Thyroid gland (tissue), 4 donors: ENCODE measurements around the gene LACTB. TPM values are rescaled to one million over a fixed set of nuclear protein-coding genes. Genes with fewer than 3 reads are reported as not detected.
A peak's percentile ranks its signal among the peaks of the same experiment; 100 is the strongest.

ENCODE experiments used
- DNase-seq, 2 donors: peaks; one replicate each; pipeline ENCODE4 v3.0.0-alpha.2; 2019
- H3K27ac ChIP-seq, 3 donors: fragments of 200-600 bp; sonication (generic); 1 replicate in 2 of 3; 2 replicates in 1 of 3; pipeline ENCODE4 v1.5.1; 2016 to 2019; ENCODE audit warnings: mild to moderate bottlenecking in 1 of 3, moderate library complexity in 1 of 3
- H3K27me3 ChIP-seq: fragments of 200-600 bp; sonication (generic); one replicate; pipeline ENCODE4 v1.5.1; 2019
- H3K36me3 ChIP-seq, 2 donors: fragments of 200-600 bp; sonication (generic); one replicate each; pipeline ENCODE4 v1.5.1; 2016 to 2019
- H3K4me1 ChIP-seq, 2 donors: fragments of 200-600 bp; sonication (generic); one replicate each; pipeline ENCODE4 v1.5.1; 2017 to 2019
- H3K4me3 ChIP-seq, 3 donors: fragments of 200-600 bp; sonication (generic); replicated peaks in 1 of 3; 1 replicate in 2 of 3; 2 replicates in 1 of 3; pipeline ENCODE4 v1.5.1; 2016; ENCODE audit warnings: mild to moderate bottlenecking in 1 of 3
- H3K9me3 ChIP-seq: fragments of 200-600 bp; sonication (generic); one replicate; pipeline ENCODE4 v1.5.1; 2017
- CTCF ChIP-seq, 6 experiments: fragments of 200-600 bp in 3 of 6; fragments of 450-650 bp in 3 of 6; sonication (generic) in 3 of 6; IDR thresholded peaks; one replicate each; pipeline ENCODE4 v1.5.1; 2016 to 2019; ENCODE audit warnings: antibody characterized with exemption in 6 of 6, mild to moderate bottlenecking in 2 of 6, inconsistent platforms in 1 of 6, moderate library complexity in 1 of 6
- POLR2A ChIP-seq, 2 donors: fragments of 450-650 bp; IDR thresholded peaks; one replicate each; pipeline ENCODE4 v1.6.1; 2017; ENCODE audit warnings: antibody characterized with exemption in 2 of 2, mild to moderate bottlenecking in 2 of 2, moderate library complexity in 1 of 2
- WGBS, 2 donors: methylation state at CpG; one replicate each; pipeline ENCODE4 v1.1.5; 2017; 5-methylcytosine and 5-hydroxymethylcytosine counted together
- intact Hi-C: fragments of 100-400 bp; cut with DNase I; formaldehyde crosslinking; loops from one replicate; pipeline ENCODE4 v1.15.1; 2023
- total RNA-seq, 4 donors: library from RNA; depleted of rRNA; stranded (reverse); fragments of >200 nt; gene quantifications; one replicate each; pipeline ENCODE4 v1.2.3, GENCODE V29; 2016

The LACTB gene
- total RNA-seq, 4 donors from 2014 or later, result 8.9 to 25.9 (median 12.1) TPM

GRCh38 chr15:63089260-63090043 is 32.2 kb upstream of the LACTB start:
- peak; percentile 61 to 65 for DNase-seq
- Histone ChIP-seq H3K36me3 (no peaks in the 10 kb centered on the region), H3K4me1 (peaks cover 28 to 31% of the 10 kb centered on the region in 2 donors), H3K27me3 (no peaks in the 10 kb centered on the region), H3K9me3 (no peaks in the 10 kb centered on the region), H3K27ac (peak overlapping the region; percentile 39 to 93 (median 61)), H3K4me3 (no peak overlapping the region)
- 36 to 49% methylated on average over 6 of the region's 6 CpGs for WGBS, 2 donors
- no peak for TF ChIP-seq POLR2A (IDR thresholded peaks at IDR 0.05)
- no peak for TF ChIP-seq CTCF (IDR thresholded peaks at IDR 0.05)
- intact Hi-C loops, result loop anchor here (5.0 kb wide), 2 partner anchors 247 to 307 kb away; no protein-coding TSS in a partner anchor

DNA sequence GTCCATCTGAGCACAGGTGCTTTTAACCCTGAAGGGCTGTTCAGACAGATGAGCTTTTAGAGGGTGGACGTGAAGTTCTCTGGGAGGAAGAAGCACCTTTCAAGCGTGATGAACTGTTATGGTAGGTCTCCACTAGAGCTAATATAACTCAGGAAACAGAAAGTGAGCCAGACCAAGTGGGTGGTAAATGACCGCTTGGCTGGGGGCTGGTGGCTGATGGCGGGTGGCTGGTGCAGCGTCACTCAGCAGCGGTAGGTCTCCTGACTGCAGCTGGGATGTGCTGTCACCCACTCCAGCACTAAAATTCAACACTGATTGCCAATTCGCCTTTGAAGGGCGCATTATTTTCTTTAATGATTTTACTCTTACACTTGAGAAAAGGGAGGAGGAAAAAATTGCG is 31.2 kb upstream of the LACTB start:
- H3K27me3 ChIP-seq, result no peaks in the 10 kb centered on the region
- peaks cover 28 to 31% of the 10 kb centered on the region in 2 donors for H3K4me1 ChIP-seq
- peak; percentile 69 to 73 for DNase-seq
- no peak overlapping the region for H3K4me3 ChIP-seq
- intact Hi-C loops, result loop anchor here (5.0 kb wide), 2 partner anchors 248 to 308 kb away; no protein-coding TSS in a partner anchor
- peak overlapping the region; percentile 39 to 93 (median 60) for H3K27ac ChIP-seq
- no peak for TF ChIP-seq POLR2A (IDR thresholded peaks at IDR 0.05)
- TF ChIP-seq CTCF (IDR thresholded peaks at IDR 0.05), result no peak
- 48 to 52% methylated on average over 9 of the region's 9 CpGs for WGBS, 2 donors
- no peaks in the 10 kb centered on the region for H3K36me3 ChIP-seq
- no peaks in the 10 kb centered on the region for H3K9me3 ChIP-seq

- Histone ChIP-seq H3K36me3 (no peaks in the 10 kb centered on the region), H3K9me3 (no peaks in the 10 kb centered on the region), H3K4me3 (no peak overlapping the region), H3K27ac (peak overlapping the region; percentile 39 to 93 (median 60)), H3K27me3 (no peaks in the 10 kb centered on the region), H3K4me1 (peaks cover 28 to 31% of the 10 kb centered on the region in 2 donors)
- TF ChIP-seq POLR2A (IDR thresholded peaks at IDR 0.05), result no peak
- TF ChIP-seq CTCF (IDR thresholded peaks at IDR 0.05), result no peak
- peak; percentile 39 to 44 for DNase-seq
- intact Hi-C loops, result loop anchor here (5.0 kb wide), 2 partner anchors 249 to 309 kb away; no protein-coding TSS in a partner anchor
- 52 to 59% methylated on average over 5 to 6 of the region's 10 CpGs for WGBS, 2 donors
Observed at GRCh38 chr15:63090887-63091286, 30.8 kb upstream of the LACTB start.

DNA sequence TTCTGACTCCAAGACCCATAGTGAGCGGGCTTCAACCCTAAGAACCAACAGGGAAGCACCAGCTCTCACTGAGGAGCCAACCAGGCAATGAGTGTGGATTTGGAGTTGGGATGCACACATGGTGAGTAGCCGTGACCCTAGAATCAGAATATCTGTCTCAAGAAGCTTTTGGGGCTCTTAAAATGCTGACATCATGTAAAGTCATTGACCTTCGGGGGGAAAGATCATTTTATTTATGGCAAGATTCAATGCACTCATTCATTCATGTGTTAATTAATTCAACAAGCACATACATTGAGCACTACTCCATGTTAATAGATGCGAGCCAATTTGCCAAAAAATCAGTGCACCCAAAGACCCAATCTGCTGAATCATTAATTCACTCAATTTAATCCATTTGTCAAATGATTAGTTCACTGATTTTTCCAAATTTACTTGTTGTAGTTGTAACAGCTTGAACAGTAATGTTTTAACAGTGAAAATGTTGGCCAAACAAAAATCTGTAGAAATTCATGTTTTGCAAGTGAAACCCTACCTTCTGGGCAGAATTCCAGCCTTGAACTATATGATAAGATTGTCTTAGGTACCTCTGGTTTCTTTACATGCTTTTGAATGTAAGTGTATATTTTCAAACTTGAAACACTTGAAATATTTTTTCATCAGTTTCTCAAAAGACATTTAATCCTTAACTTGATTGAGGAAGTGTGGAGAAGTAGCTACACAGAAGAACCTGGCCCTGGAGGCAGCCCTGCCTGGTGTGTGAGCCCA is 29.8 kb upstream of the LACTB start:
- Histone ChIP-seq H3K4me1 (peaks cover 28 to 31% of the 10 kb centered on the region in 2 donors), H3K36me3 (no peaks in the 10 kb centered on the region), H3K9me3 (no peaks in the 10 kb centered on the region), H3K27me3 (no peaks in the 10 kb centered on the region), H3K4me3 (no peak overlapping the region), H3K27ac (no peak overlapping the region)
- intact Hi-C loops, result loop anchor here (2.0 to 5.0 kb wide), 3 partner anchors 43 to 310 kb away; no protein-coding TSS in a partner anchor
- WGBS, 2 donors, result 68 to 72% methylated on average over 4 of the region's 4 CpGs
- no peak for TF ChIP-seq CTCF (IDR thresholded peaks at IDR 0.05)
- no peak for TF ChIP-seq POLR2A (IDR thresholded peaks at IDR 0.05)
- no peak for DNase-seq
